Naive thymus-derived CD4-positive, alpha-beta T cell (primary cell): ENCODE data around the gene ZNF33B. TPM values are rescaled to one million over a fixed set of nuclear protein-coding genes. Genes with fewer than 3 reads are reported as not detected.

ENCODE experiments used
- ATAC-seq: fragments of 150-1000 bp; cut with Tn5 transposase; 2 replicates; pipeline ENCODE4 v1.10.0; 2021; ENCODE audit warnings: mild to moderate bottlenecking, moderate library complexity
- CTCF ChIA-PET: fragments of 350-600 bp; sonication (Branson Sonifier 250); formaldehyde crosslinking; loops from one replicate; lab custom pipeline; 2021; ENCODE audit warnings: antibody characterized with exemption; lab: Charles Lee
- POLR2A ChIA-PET: fragments of 350-600 bp; sonication (Branson Sonifier 250); formaldehyde crosslinking; loops from one replicate; lab custom pipeline; 2021; ENCODE audit warnings: antibody characterized with exemption, inconsistent platforms; lab: Charles Lee
- DNase-seq, 9 donors: peaks; one replicate each; pipeline versions ENCODE4 v3.0.0 to v3.0.0-alpha.2; 2020 to 2022; ENCODE audit warnings: mixed read lengths in 1 of 9
- H3K27ac ChIP-seq: one replicate; pipeline ENCODE4 v1.7.0; 2013; ENCODE audit warnings: mild to moderate bottlenecking, low read depth, low read length, moderate library complexity
- H3K27me3 ChIP-seq, 2 donors: one replicate each; pipeline ENCODE4 v1.7.0; 2013; ENCODE audit warnings: low read length in 2 of 2, mild to moderate bottlenecking in 2 of 2, moderate library complexity in 2 of 2; ENCODE audit not compliant: control insufficient read depth in 2 of 2, insufficient read depth in 2 of 2
- H3K36me3 ChIP-seq, 3 experiments: 1 replicate in 2 of 3; 2 replicates in 1 of 3; pipeline ENCODE4 v1.7.0; 2013; ENCODE audit warnings: low read length in 3 of 3, mild to moderate bottlenecking in 3 of 3, moderate library complexity in 1 of 3; ENCODE audit not compliant: insufficient read depth in 3 of 3, control insufficient read depth in 2 of 3
- H3K4me1 ChIP-seq, 2 donors: one replicate each; pipeline ENCODE4 v1.7.0; 2013; ENCODE audit warnings: low read length in 2 of 2, mild to moderate bottlenecking in 2 of 2, moderate library complexity in 1 of 2; ENCODE audit not compliant: control insufficient read depth in 2 of 2, insufficient read depth in 2 of 2
- H3K4me3 ChIP-seq: 2 replicates; pipeline ENCODE4 v1.7.0; 2013; ENCODE audit warnings: mild to moderate bottlenecking, low read length
- H3K9me3 ChIP-seq, 3 experiments: 1 replicate in 2 of 3; 2 replicates in 1 of 3; pipeline ENCODE4 v1.7.0; 2013; ENCODE audit warnings: low read length in 3 of 3; ENCODE audit not compliant: control insufficient read depth in 2 of 3
- H3K27ac Mint-ChIP-seq, 9 donors: one replicate each; pipeline ENCODE4 v1.8.0; 2020 to 2022; ENCODE audit warnings: mixed read lengths in 9 of 9, mild to moderate bottlenecking in 8 of 9, moderate library complexity in 5 of 9, inconsistent platforms in 2 of 9
- H3K27me3 Mint-ChIP-seq, 5 donors: one replicate each; pipeline ENCODE4 v1.8.0; 2021 to 2022; ENCODE audit warnings: mixed read lengths in 5 of 5, mild to moderate bottlenecking in 1 of 5
- H3K36me3 Mint-ChIP-seq, 5 donors: one replicate each; pipeline ENCODE4 v1.8.0; 2020 to 2022; ENCODE audit warnings: mixed read lengths in 5 of 5, mild to moderate bottlenecking in 3 of 5, inconsistent platforms in 1 of 5
- H3K4me1 Mint-ChIP-seq, 7 donors: one replicate each; pipeline ENCODE4 v1.8.0; 2020 to 2022; ENCODE audit warnings: mixed read lengths in 7 of 7, mild to moderate bottlenecking in 3 of 7, inconsistent platforms in 1 of 7
- H3K4me3 Mint-ChIP-seq, 10 donors: one replicate each; pipeline ENCODE4 v1.8.0; 2020 to 2022; ENCODE audit warnings: mild to moderate bottlenecking in 10 of 10, mixed read lengths in 10 of 10, moderate library complexity in 6 of 10, inconsistent platforms in 2 of 10
- H3K9me3 Mint-ChIP-seq, 11 donors: one replicate each; pipeline ENCODE4 v1.8.0; 2020 to 2022; ENCODE audit warnings: mixed read lengths in 11 of 11, mild to moderate bottlenecking in 4 of 11, inconsistent platforms in 1 of 11, moderate library complexity in 1 of 11
- intact Hi-C, 2 donors: fragments of 100-400 bp; cut with micrococcal nuclease; formaldehyde crosslinking; loops; one replicate each; pipeline ENCODE4 v1.15.1; 2023
- polyA plus RNA-seq, 2 donors: library from polyadenylated mRNA; unstranded; fragments of 300-500 nt; fragmentation: Illumina TruSeq; gene quantifications; one replicate each; pipeline ENCODE4 v1.2.3, GENCODE V29; 2021
- total RNA-seq, 6 experiments: library from RNA in 5 of 6; stranded (reverse) in 5 of 6; gene quantifications; 1 replicate in 5 of 6; 2 replicates in 1 of 6; pipeline ENCODE4 v1.2.3 and lab custom pipeline; 2021 to 2026

ZNF33B gene
- total and polyA plus RNA-seq, 7 experiments from 2014 or later: 15.6 to 77.1 (median 31.2) TPM

GRCh38 chr10:42549851-42550250, 88.5 kb downstream of the ZNF33B start:
- Mint-ChIP-seq H3K36me3 (peaks cover 12 to 57% (median 51%) of the 10 kb centered on the region in 5 donors), H3K4me1 (peaks cover 38 to 62% (median 55%) of the 10 kb centered on the region in 7 donors), H3K27ac (peak overlapping the region in 1 of 9 donors; percentile 66), H3K9me3 (peaks cover 0 to 31% (median 18%) of the 10 kb centered on the region in 11 donors), H3K4me3 (peak overlapping the region in 7 of 10 donors; percentile 8 to 70 (median 35)), H3K27me3 (no peaks in the 10 kb centered on the region)
- Histone ChIP-seq H3K36me3 (peaks cover 0 to 3% (median 0%) of the 10 kb centered on the region in 3 experiments), H3K9me3 (peaks cover 0 to 4% (median 0%) of the 10 kb centered on the region in 3 experiments), H3K4me1 (peaks cover 0 to 23% of the 10 kb centered on the region in 2 donors), H3K27ac (no peak overlapping the region), H3K4me3 (no peak overlapping the region), H3K27me3 (no peaks in the 10 kb centered on the region)
- ChIA-PET POLR2A (no interaction called here), CTCF (no interaction called here)
- ATAC-seq: no peak
- DNase-seq: no peak
- intact Hi-C loops: loop anchor here in 1 of 2 donors (10.0 kb wide), 1 partner anchor 585 kb away; the partner anchor contains the start of gene CSGALNACT2

- H3K36me3 ChIP-seq: peaks cover 0 to 13% (median 2%) of the 10 kb centered on the region in 3 experiments
- peaks cover 35 to 62% (median 52%) of the 10 kb centered on the region in 7 donors for H3K4me1 Mint-ChIP-seq
- CTCF ChIA-PET: no interaction called here
- POLR2A ChIA-PET: no interaction called here
- H3K4me1 ChIP-seq: peaks cover 0 to 23% of the 10 kb centered on the region in 2 donors
- H3K27ac ChIP-seq: no peak overlapping the region
- peak overlapping the region in 1 of 9 donors; percentile 11 for H3K27ac Mint-ChIP-seq
- no peak overlapping the region for H3K4me3 ChIP-seq
- H3K27me3 ChIP-seq: no peaks in the 10 kb centered on the region
- intact Hi-C loops: no loop called here
- ATAC-seq (no peak), DNase-seq (no peak)
- H3K27me3 Mint-ChIP-seq: no peaks in the 10 kb centered on the region
- H3K4me3 Mint-ChIP-seq: no peak overlapping the region
- peaks cover 0 to 6% (median 6%) of the 10 kb centered on the region in 3 experiments for H3K9me3 ChIP-seq
- peaks cover 0 to 47% (median 27%) of the 10 kb centered on the region in 11 donors for H3K9me3 Mint-ChIP-seq
- H3K36me3 Mint-ChIP-seq: peaks cover 22 to 71% (median 67%) of the 10 kb centered on the region in 5 donors
Observed at GRCh38 chr10:42548254-42548653, 90.1 kb downstream of the ZNF33B start.

- Histone ChIP-seq H3K4me3 (no peak overlapping the region), H3K9me3 (peaks cover 0 to 33% (median 6%) of the 10 kb centered on the region in 3 experiments), H3K27me3 (no peaks in the 10 kb centered on the region), H3K36me3 (peaks cover 0 to 24% (median 9%) of the 10 kb centered on the region in 3 experiments), H3K27ac (no peak overlapping the region), H3K4me1 (peaks cover 0 to 8% of the 10 kb centered on the region in 2 donors)
- ChIA-PET POLR2A (no interaction called here), CTCF (no interaction called here)
- Mint-ChIP-seq H3K9me3 (peaks cover 3 to 79% (median 46%) of the 10 kb centered on the region in 11 donors), H3K4me3 (peak overlapping the region in 1 of 10 donors; percentile 11), H3K4me1 (peaks cover 18 to 37% (median 30%) of the 10 kb centered on the region in 7 donors), H3K36me3 (peaks cover 39 to 94% (median 91%) of the 10 kb centered on the region in 5 donors), H3K27ac (no peak overlapping the region), H3K27me3 (no peaks in the 10 kb centered on the region)
- no peak for DNase-seq
- ATAC-seq: no peak
- intact Hi-C loops: no loop called here
Observed at GRCh38 chr10:42544945-42545344, 93.4 kb downstream of the ZNF33B start.

GRCh38 chr10:42543840-42544372, 94.5 kb downstream of the ZNF33B start:
- intact Hi-C loops: no loop called here
- peaks cover 12 to 29% (median 23%) of the 10 kb centered on the region in 7 donors for H3K4me1 Mint-ChIP-seq
- no peak for DNase-seq

More at GRCh38 chr10:42543840-42544372, 94.5 kb downstream of the ZNF33B start:
- Mint-ChIP-seq H3K27me3 (no peaks in the 10 kb centered on the region), H3K4me3 (no peak overlapping the region), H3K9me3 (peaks cover 3 to 86% (median 46%) of the 10 kb centered on the region in 11 donors), H3K36me3 (peaks cover 39 to 93% (median 85%) of the 10 kb centered on the region in 5 donors), H3K27ac (no peak overlapping the region)
- ChIA-PET POLR2A (no interaction called here), CTCF (no interaction called here)
- Histone ChIP-seq H3K27ac (no peak overlapping the region), H3K36me3 (peaks cover 0 to 35% (median 16%) of the 10 kb centered on the region in 3 experiments), H3K4me1 (peaks cover 0 to 7% of the 10 kb centered on the region in 2 donors), H3K27me3 (no peaks in the 10 kb centered on the region), H3K4me3 (no peak overlapping the region), H3K9me3 (peaks cover 0 to 42% (median 6%) of the 10 kb centered on the region in 3 experiments)
- ATAC-seq: no peak

Other genes with a start within 250 kb of the ZNF33B start
- 10 to 100 TPM in 4 of 5 experiments, 1 to 10 TPM in 1; 9.7 to 20.0 (median 16.9) TPM for gene BMS1, start 144.2 kb upstream of the ZNF33B start, total RNA-seq
- 10 to 100 TPM; 12.0 to 20.7 TPM for gene BMS1, start 144.2 kb upstream of the ZNF33B start, polyA plus RNA-seq